ENCODE results near the gene CHST11. TPM values are rescaled to one million over a fixed set of nuclear protein-coding genes. Genes with fewer than 3 reads are reported as not detected.

CHST11 gene
- total RNA-seq, 1 experiment from 2014 or later: 6.7 TPM

DNA sequence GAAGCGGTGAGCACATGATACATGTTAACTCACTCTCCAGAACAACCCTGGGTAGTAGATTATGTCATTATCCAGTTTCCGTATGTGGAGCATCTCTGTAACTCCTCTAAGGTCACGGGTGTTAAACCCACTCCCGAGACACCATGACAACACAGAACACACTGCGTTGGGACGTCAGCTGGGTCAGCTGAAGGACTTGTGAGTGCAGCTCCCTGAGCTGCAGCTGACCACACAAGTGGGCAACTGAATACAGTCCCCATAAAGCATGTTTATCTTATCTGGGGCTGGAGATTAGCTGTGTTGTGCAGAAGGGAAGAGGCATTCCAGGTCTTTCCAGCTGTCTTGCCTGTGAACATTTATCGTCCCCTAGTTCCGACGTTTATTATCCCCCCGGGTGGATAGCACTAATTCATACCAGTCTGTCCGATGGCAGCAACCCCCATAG is 211.5 kb downstream of the CHST11 start:
- no peak overlapping the region for H2BK5ac ChIP-seq (ENCODE audit: insufficient read length, low read length)
- H2BK15ac ChIP-seq (ENCODE audit: low read depth, low read length): no peak overlapping the region
- H3K4me1 ChIP-seq (ENCODE audit: insufficient read depth, low read length): 0 out of 2 replicates have a peak, but pooled peaks cover 2% of the 10 kb centered on the region
- no CpG with 5 or more reads among the region's 11 CpGs for WGBS (ENCODE audit: extremely low coverage, insufficient read length, low lambda C conversion rate)
- Mint-ChIP-seq H3K27me3 (ENCODE audit: low read depth) (no peaks in the 10 kb centered on the region), H3K4me1 (peaks cover 24 to 25% of the 10 kb centered on the region in 2 experiments), H3K27ac (no peak overlapping the region), H3K9me3 (no peaks in the 10 kb centered on the region), H3K4me3 (no peak overlapping the region), H3K36me3 (ENCODE audit: insufficient read depth in 1 of 3, low read depth in 3 of 3) (no peaks in the 10 kb centered on the region)
- no peak overlapping the region for H4K5ac ChIP-seq (ENCODE audit: insufficient read length, low read depth, low read length)
- no peaks in the 10 kb centered on the region for H3K79me2 ChIP-seq (ENCODE audit: insufficient read depth, low read length)
- no peak overlapping the region for H2AK5ac ChIP-seq (ENCODE audit: insufficient read length, low read length)
- H2BK20ac ChIP-seq (ENCODE audit: low read depth, low read length, poor library complexity, severe bottlenecking): no peak overlapping the region
- no peak overlapping the region for H2BK12ac ChIP-seq (ENCODE audit: insufficient read length, low read depth, low read length)
- H2BK120ac ChIP-seq (ENCODE audit: low read depth, low read length, poor library complexity, severe bottlenecking): no peak overlapping the region
- H3K9me3 ChIP-seq (ENCODE audit: control insufficient read depth, low read depth, low read length): no peaks in the 10 kb centered on the region
- no peak overlapping the region for H3T11ph ChIP-seq (ENCODE audit: low read length)
- H4K20me1 ChIP-seq (ENCODE audit: control insufficient read depth, insufficient read depth, insufficient read length): no peaks in the 10 kb centered on the region
- no peak overlapping the region for H3K4ac ChIP-seq (ENCODE audit: low read depth, low read length)
- no peak overlapping the region for H4K91ac ChIP-seq (ENCODE audit: insufficient read length, low read depth, low read length)
- H4K8ac ChIP-seq (replicated peaks; ENCODE audit: insufficient read length, low read depth, low read length): no peak overlapping the region
- no peak overlapping the region; the same call in 1 of the 2 replicates for H3K14ac ChIP-seq (ENCODE audit: insufficient read depth, low read length)
- H3K18ac ChIP-seq (ENCODE audit: insufficient read length, low read depth, low read length): no peak overlapping the region
- no peak for DNase-seq
- H3K79me1 ChIP-seq (ENCODE audit: insufficient read depth, low read depth, low read length, poor library complexity, severe bottlenecking): no peaks in the 10 kb centered on the region
- H3K27me3 ChIP-seq (ENCODE audit: insufficient read depth, low read length): no peaks in the 10 kb centered on the region
- no peak overlapping the region for H3K27ac ChIP-seq (ENCODE audit: insufficient read length, low read depth, low read length)
- no peak overlapping the region for H3K4me2 ChIP-seq (ENCODE audit: insufficient read depth, insufficient read length, low read length)
- H3K23ac ChIP-seq (ENCODE audit: insufficient read length, low read depth, low read length): no peak overlapping the region
- TF ChIP-seq, protein P1, sequence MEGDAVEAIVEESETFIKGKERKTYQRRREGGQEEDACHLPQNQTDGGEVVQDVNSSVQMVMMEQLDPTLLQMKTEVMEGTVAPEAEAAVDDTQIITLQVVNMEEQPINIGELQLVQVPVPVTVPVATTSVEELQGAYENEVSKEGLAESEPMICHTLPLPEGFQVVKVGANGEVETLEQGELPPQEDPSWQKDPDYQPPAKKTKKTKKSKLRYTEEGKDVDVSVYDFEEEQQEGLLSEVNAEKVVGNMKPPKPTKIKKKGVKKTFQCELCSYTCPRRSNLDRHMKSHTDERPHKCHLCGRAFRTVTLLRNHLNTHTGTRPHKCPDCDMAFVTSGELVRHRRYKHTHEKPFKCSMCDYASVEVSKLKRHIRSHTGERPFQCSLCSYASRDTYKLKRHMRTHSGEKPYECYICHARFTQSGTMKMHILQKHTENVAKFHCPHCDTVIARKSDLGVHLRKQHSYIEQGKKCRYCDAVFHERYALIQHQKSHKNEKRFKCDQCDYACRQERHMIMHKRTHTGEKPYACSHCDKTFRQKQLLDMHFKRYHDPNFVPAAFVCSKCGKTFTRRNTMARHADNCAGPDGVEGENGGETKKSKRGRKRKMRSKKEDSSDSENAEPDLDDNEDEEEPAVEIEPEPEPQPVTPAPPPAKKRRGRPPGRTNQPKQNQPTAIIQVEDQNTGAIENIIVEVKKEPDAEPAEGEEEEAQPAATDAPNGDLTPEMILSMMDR (conservative IDR thresholded peaks at IDR 0.05): no peak
- H3K9ac ChIP-seq (ENCODE audit: extremely low read depth, insufficient read length, low read length): no peak overlapping the region
- H3K23me2 ChIP-seq (ENCODE audit: insufficient read length, low read depth, low read length, poor library complexity, severe bottlenecking): no peaks in the 10 kb centered on the region
- H2AFZ ChIP-seq (ENCODE audit: low read length): no peak overlapping the region
- H3K56ac ChIP-seq (ENCODE audit: insufficient read length, low read depth, low read length): no peak overlapping the region
